ENCODE results near the gene RBPMS2.

DNA sequence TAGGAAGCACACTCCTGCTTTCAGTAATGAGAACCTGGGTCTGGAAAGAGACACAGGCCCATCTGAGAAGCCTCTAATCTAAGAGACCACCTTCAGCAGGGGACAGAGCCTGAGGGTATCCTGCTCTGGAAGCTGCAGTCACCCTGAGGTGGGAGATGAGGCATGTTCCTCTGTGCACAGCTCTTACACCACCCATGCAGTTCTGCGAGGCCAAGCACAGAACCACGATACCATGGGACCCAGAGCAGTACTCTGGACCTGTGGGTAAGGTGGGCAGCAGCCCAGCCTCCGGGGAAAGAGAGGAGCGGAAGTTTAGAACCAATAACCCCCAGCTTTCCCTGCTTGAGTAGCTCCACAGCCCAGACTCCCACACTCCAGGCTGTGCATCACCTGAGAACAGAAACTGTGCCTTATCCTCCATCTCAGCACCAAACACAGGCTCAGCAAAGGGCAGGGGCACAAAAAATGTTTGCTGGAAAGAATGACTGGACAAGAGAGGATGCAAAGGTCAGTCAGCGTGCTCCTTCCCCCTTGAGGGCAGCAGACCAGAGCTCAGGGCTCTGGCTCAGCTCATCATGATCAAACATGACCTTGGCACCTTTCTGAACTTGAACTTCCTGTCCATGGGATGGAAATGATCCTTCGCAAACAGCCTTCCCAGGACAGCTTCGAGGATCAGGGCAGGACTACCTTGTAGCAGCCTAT is 43.1 kb downstream of the RBPMS2 start:
- TF ChIP-seq GATA2 (IDR thresholded peaks at IDR 0.05; ENCODE audit: low read depth, low read length): no peak
- no peak for TF ChIP-seq GATA3 (IDR thresholded peaks at IDR 0.05; ENCODE audit: low read depth, low read length)

Measured in SH-SY5Y (cell line).